ENCODE data around the gene GSTP1. TPM values are rescaled to one million over a fixed set of nuclear protein-coding genes. Genes with fewer than 3 reads are reported as not detected.

Gene GSTP1
- total and polyA plus RNA-seq, 9 of the 15 experiments (the other 6 are each of a cell fraction or from before 2014, with no cell fraction given), result 592 to 2,150 (median 1,204) TPM

DNA sequence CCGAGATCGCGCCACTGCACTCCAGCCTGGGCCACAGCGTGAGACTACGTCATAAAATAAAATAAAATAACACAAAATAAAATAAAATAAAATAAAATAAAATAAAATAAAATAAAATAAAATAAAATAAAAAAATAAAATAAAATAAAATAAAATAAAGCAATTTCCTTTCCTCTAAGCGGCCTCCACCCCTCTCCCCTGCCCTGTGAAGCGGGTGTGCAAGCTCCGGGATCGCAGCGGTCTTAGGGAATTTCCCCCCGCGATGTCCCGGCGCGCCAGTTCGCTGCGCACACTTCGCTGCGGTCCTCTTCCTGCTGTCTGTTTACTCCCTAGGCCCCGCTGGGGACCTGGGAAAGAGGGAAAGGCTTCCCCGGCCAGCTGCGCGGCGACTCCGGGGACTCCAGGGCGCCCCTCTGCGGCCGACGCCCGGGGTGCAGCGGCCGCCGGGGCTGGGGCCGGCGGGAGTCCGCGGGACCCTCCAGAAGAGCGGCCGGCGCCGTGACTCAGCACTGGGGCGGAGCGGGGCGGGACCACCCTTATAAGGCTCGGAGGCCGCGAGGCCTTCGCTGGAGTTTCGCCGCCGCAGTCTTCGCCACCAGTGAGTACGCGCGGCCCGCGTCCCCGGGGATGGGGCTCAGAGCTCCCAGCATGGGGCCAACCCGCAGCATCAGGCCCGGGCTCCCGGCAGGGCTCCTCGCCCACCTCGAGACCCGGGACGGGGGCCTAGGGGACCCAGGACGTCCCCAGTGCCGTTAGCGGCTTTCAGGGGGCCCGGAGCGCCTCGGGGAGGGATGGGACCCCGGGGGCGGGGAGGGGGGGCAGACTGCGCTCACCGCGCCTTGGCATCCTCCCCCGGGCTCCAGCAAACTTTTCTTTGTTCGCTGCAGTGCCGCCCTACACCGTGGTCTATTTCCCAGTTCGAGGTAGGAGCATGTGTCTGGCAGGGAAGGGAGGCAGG, at the start of gene GSTP1 (continued):
- TF ChIP-seq ELK3 (CRISPR knock-in tag; IDR thresholded peaks at IDR 0.05) (no peak), PTTG1 (tag; IDR thresholded peaks at IDR 0.05; ENCODE audit: low read depth) (no peak), SIX5 (IDR thresholded peaks at IDR 0.05; ENCODE audit: borderline replicate concordance in 1 of 2, insufficient read depth in 1 of 2, low read depth in 1 of 2, low read length in 2 of 2) (no peak), ZNF224 (CRISPR knock-in tag; IDR thresholded peaks at IDR 0.05) (no peak; the same call in 1 of the 2 replicates), SMARCA4 (IDR thresholded peaks at IDR 0.05) (no peak), RFX1 (IDR thresholded peaks at IDR 0.05) (no peak), ZNF77 (CRISPR knock-in tag; IDR thresholded peaks at IDR 0.05) (no peak), NBN (IDR thresholded peaks at IDR 0.05; ENCODE audit: low read depth) (no peak), SMAD2 (IDR thresholded peaks at IDR 0.05; ENCODE audit: low read depth, low read length) (no peak), SMARCC2 (IDR thresholded peaks at IDR 0.05; ENCODE audit: low read depth) (no peak), NFATC3 (IDR thresholded peaks at IDR 0.05) (no peak), RNF219 (CRISPR knock-in tag; IDR thresholded peaks at IDR 0.05) (no peak), ZNF512 (tag; IDR thresholded peaks at IDR 0.05) (no peak), SPI1 (IDR thresholded peaks at IDR 0.05; ENCODE audit: borderline replicate concordance, low read depth, low read length) (no peak), KDM2B (CRISPR knock-in tag; IDR thresholded peaks at IDR 0.05) (no peak)
- TF ChIP-seq, protein P1, sequence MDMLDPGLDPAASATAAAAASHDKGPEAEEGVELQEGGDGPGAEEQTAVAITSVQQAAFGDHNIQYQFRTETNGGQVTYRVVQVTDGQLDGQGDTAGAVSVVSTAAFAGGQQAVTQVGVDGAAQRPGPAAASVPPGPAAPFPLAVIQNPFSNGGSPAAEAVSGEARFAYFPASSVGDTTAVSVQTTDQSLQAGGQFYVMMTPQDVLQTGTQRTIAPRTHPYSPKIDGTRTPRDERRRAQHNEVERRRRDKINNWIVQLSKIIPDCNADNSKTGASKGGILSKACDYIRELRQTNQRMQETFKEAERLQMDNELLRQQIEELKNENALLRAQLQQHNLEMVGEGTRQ (CRISPR knock-in tag; IDR thresholded peaks at IDR 0.05), result no peak
- TF ChIP-seq, protein P2, sequence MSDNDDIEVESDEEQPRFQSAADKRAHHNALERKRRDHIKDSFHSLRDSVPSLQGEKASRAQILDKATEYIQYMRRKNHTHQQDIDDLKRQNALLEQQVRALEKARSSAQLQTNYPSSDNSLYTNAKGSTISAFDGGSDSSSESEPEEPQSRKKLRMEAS (CRISPR knock-in tag; IDR thresholded peaks at IDR 0.05), result peak; percentile 43
- TF ChIP-seq, protein P3, sequence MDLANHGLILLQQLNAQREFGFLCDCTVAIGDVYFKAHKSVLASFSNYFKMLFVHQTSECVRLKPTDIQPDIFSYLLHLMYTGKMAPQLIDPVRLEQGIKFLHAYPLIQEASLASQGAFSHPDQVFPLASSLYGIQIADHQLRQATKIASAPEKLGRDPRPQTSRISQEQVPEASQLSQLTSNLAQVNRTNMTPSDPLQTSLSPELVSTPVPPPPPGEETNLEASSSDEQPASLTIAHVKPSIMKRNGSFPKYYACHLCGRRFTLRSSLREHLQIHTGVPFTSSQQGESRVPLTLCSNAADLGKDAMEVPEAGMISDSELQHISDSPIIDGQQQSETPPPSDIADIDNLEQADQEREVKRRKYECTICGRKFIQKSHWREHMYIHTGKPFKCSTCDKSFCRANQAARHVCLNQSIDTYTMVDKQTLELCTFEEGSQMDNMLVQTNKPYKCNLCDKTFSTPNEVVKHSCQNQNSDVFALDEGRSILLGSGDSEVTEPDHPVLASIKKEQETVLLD (IDR thresholded peaks at IDR 0.05), result no peak
- TF ChIP-seq, protein P4, sequence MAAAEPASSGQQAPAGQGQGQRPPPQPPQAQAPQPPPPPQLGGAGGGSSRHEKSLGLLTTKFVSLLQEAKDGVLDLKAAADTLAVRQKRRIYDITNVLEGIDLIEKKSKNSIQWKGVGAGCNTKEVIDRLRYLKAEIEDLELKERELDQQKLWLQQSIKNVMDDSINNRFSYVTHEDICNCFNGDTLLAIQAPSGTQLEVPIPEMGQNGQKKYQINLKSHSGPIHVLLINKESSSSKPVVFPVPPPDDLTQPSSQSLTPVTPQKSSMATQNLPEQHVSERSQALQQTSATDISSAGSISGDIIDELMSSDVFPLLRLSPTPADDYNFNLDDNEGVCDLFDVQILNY (CRISPR knock-in tag; IDR thresholded peaks at IDR 0.05), result no peak; the same call in 1 of the 2 replicates
